Esophagus squamous epithelium (tissue), 4 donors: Measurements from ENCODE around the gene UBASH3A.

Experiments
- POLR2A ChIP-seq, 4 donors: fragments of 450-650 bp; IDR thresholded peaks; one replicate each; pipeline ENCODE4 v1.6.1; 2017; ENCODE audit warnings: antibody characterized with exemption in 4 of 4, mild to moderate bottlenecking in 4 of 4, moderate library complexity in 3 of 4
- TF ChIP-seq, protein P1 (sequence below), 6 experiments: fragments of 450-650 bp in 4 of 6; fragments of 200-600 bp in 2 of 6; sonication (generic) in 2 of 6; IDR thresholded peaks; one replicate each; pipeline ENCODE4 v1.5.1; 2016 to 2019; ENCODE audit warnings: antibody characterized with exemption in 6 of 6, mild to moderate bottlenecking in 4 of 6, moderate library complexity in 4 of 6

GRCh38 chr21:42386034-42386591 is 17.6 kb upstream of the UBASH3A start:
- TF ChIP-seq, protein P1, sequence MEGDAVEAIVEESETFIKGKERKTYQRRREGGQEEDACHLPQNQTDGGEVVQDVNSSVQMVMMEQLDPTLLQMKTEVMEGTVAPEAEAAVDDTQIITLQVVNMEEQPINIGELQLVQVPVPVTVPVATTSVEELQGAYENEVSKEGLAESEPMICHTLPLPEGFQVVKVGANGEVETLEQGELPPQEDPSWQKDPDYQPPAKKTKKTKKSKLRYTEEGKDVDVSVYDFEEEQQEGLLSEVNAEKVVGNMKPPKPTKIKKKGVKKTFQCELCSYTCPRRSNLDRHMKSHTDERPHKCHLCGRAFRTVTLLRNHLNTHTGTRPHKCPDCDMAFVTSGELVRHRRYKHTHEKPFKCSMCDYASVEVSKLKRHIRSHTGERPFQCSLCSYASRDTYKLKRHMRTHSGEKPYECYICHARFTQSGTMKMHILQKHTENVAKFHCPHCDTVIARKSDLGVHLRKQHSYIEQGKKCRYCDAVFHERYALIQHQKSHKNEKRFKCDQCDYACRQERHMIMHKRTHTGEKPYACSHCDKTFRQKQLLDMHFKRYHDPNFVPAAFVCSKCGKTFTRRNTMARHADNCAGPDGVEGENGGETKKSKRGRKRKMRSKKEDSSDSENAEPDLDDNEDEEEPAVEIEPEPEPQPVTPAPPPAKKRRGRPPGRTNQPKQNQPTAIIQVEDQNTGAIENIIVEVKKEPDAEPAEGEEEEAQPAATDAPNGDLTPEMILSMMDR (IDR thresholded peaks at IDR 0.05): no peak
- no peak for TF ChIP-seq POLR2A (IDR thresholded peaks at IDR 0.05)
